Astrocyte (in vitro differentiated cells and primary cell): ENCODE measurements around the gene NYNRIN.

Experiments used
- CTCF ChIP-seq: IDR thresholded peaks from 2 replicates; pipeline ENCODE4 v1.5.1; 2011; ENCODE audit warnings: low read depth, mild to moderate bottlenecking, inconsistent platforms, low read length, moderate library complexity; ENCODE audit not compliant: insufficient read depth
- EZH2 ChIP-seq: IDR thresholded peaks from 2 replicates; pipeline ENCODE4 v1.6.1; 2012; ENCODE audit warnings: mild to moderate bottlenecking, low read length, inconsistent platforms; ENCODE audit not compliant: insufficient read depth

DNA sequence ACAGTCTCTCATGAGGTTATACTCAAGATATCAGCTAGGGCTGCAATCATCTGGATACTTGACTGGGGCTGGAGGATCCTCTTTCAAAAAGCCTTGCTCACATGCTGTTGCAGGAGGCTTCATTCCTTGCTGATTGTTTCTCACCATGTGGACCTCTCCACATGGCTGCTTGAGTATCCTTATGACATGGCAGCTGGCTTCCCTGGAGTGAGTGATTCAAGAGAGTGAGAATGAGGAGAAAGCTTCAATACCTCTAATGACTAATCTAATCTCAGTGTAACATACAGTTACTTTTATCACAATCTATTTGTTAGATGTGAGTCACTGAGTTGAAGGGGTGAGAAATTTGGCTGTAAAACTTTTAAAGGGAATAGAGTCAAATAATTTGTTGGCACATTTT lies 58.2 kb downstream of the NYNRIN start:
- TF ChIP-seq CTCF (no peak), EZH2 (no peak)
